SJSA1 (cell line): ENCODE measurements around the gene TMEM207. TPM values are rescaled to one million over a fixed set of nuclear protein-coding genes. Genes with fewer than 3 reads are reported as not detected.

ENCODE experiments used
- DNase-seq, 2 experiments: peaks; one replicate each; pipeline ENCODE4 v3.0.0-alpha.2; 2015 to 2020; ENCODE audit warnings: low spot score in 2 of 2, low read depth in 1 of 2
- H3K27ac ChIP-seq: fragments of 250-450 bp; sonication (Bioruptor Pico); 2 replicates; pipeline ENCODE4 v1.5.1; 2020; ENCODE audit warnings: mild to moderate bottlenecking, moderate library complexity
- H3K27me3 ChIP-seq: fragments of 250-450 bp; sonication (Bioruptor Pico); replicated peaks from 2 replicates; pipeline ENCODE4 v1.5.1; 2020; ENCODE audit warnings: mild to moderate bottlenecking, moderate library complexity
- H3K36me3 ChIP-seq: fragments of 250-450 bp; sonication (Bioruptor Pico); 2 replicates; pipeline ENCODE4 v1.5.1; 2020; ENCODE audit warnings: mild to moderate bottlenecking
- H3K4me1 ChIP-seq: fragments of 250-450 bp; sonication (Bioruptor Pico); replicated peaks from 2 replicates; pipeline ENCODE4 v1.6.1; 2021; ENCODE audit warnings: mild to moderate bottlenecking
- H3K4me3 ChIP-seq: fragments of 250-450 bp; sonication (Bioruptor Pico); 2 replicates; pipeline ENCODE4 v1.5.1; 2020; ENCODE audit warnings: mild to moderate bottlenecking
- H3K9me3 ChIP-seq: fragments of 250-450 bp; sonication (Bioruptor Pico); replicated peaks from 2 replicates; pipeline ENCODE4 v1.5.1; 2020; ENCODE audit warnings: mild to moderate bottlenecking
- total RNA-seq: library from RNA; depleted of rRNA; stranded (reverse); fragments of >200 nt; shearing (Covaris generic); gene quantifications from 2 replicates; pipeline ENCODE4 v1.2.3, GENCODE V29; 2014; rRNA removed

The TMEM207 gene
- total RNA-seq: not detected in 2 replicates

- Histone ChIP-seq H3K27ac (no peak within 1 kb of the TSS), H3K27me3 (no peaks in the 10 kb centered on the region), H3K36me3 (no peaks in the 10 kb centered on the region), H3K4me3 (no peak within 1 kb of the TSS), H3K9me3 (no peaks in the 10 kb centered on the region), H3K4me1 (no peaks in the 10 kb centered on the region)
- DNase-seq: no peak
These were observed at the start of gene TMEM207 for GRCh38 chr3:190449801-190450200. Gene TMEM207, minus strand, starts transcription at chr3:190449901. Its CDS starts 92 bp downstream, at chr3:190449809.

- no peak for DNase-seq
- no peak overlapping the region for H3K4me3 ChIP-seq
- no peaks in the 10 kb centered on the region for H3K27me3 ChIP-seq
- no peaks in the 10 kb centered on the region for H3K36me3 ChIP-seq
- no peaks in the 10 kb centered on the region for H3K9me3 ChIP-seq
- H3K27ac ChIP-seq: no peak overlapping the region
- H3K4me1 ChIP-seq: no peaks in the 10 kb centered on the region
These were observed 49.4 kb upstream of the TMEM207 start for GRCh38 chr3:190499122-190499521.

- Histone ChIP-seq H3K27me3 (no peaks in the 10 kb centered on the region), H3K4me3 (no peak overlapping the region), H3K27ac (no peak overlapping the region), H3K9me3 (no peaks in the 10 kb centered on the region), H3K36me3 (no peaks in the 10 kb centered on the region), H3K4me1 (no peaks in the 10 kb centered on the region)
- no peak for DNase-seq
These were observed 48.6 kb upstream of the TMEM207 start for GRCh38 chr3:190498293-190498692.

GRCh38 chr3:190497811-190498210 is 48.1 kb upstream of the TMEM207 start:
- no peaks in the 10 kb centered on the region for H3K36me3 ChIP-seq
- no peak overlapping the region for H3K27ac ChIP-seq
- H3K9me3 ChIP-seq: no peaks in the 10 kb centered on the region
- no peaks in the 10 kb centered on the region for H3K4me1 ChIP-seq
- DNase-seq: no peak
- H3K4me3 ChIP-seq: no peak overlapping the region
- no peaks in the 10 kb centered on the region for H3K27me3 ChIP-seq

GRCh38 chr3:190496859-190497258 is 47.2 kb upstream of the TMEM207 start:
- no peaks in the 10 kb centered on the region for H3K27me3 ChIP-seq
- H3K9me3 ChIP-seq: no peaks in the 10 kb centered on the region
- no peaks in the 10 kb centered on the region for H3K36me3 ChIP-seq
- no peaks in the 10 kb centered on the region for H3K4me1 ChIP-seq
- no peak for DNase-seq
- H3K4me3 ChIP-seq: no peak overlapping the region
- H3K27ac ChIP-seq: no peak overlapping the region

GRCh38 chr3:190495796-190496195 is 46.1 kb upstream of the TMEM207 start:
- Histone ChIP-seq H3K9me3 (no peaks in the 10 kb centered on the region), H3K27me3 (no peaks in the 10 kb centered on the region), H3K4me3 (no peak overlapping the region), H3K27ac (no peak overlapping the region), H3K36me3 (no peaks in the 10 kb centered on the region), H3K4me1 (no peaks in the 10 kb centered on the region)
- no peak for DNase-seq

- Histone ChIP-seq H3K9me3 (no peaks in the 10 kb centered on the region), H3K4me1 (no peaks in the 10 kb centered on the region), H3K27ac (no peak overlapping the region), H3K4me3 (no peak overlapping the region), H3K36me3 (no peaks in the 10 kb centered on the region), H3K27me3 (no peaks in the 10 kb centered on the region)
- DNase-seq: no peak
These were observed 45.7 kb upstream of the TMEM207 start for GRCh38 chr3:190495354-190495753.

- H3K4me1 ChIP-seq: no peaks in the 10 kb centered on the region
- H3K4me3 ChIP-seq: no peak overlapping the region
- no peaks in the 10 kb centered on the region for H3K9me3 ChIP-seq
- H3K27me3 ChIP-seq: no peaks in the 10 kb centered on the region
- H3K27ac ChIP-seq: no peak overlapping the region
- no peak for DNase-seq
- no peaks in the 10 kb centered on the region for H3K36me3 ChIP-seq
These were observed 45.2 kb upstream of the TMEM207 start for GRCh38 chr3:190494907-190495306.

- Histone ChIP-seq H3K27me3 (no peaks in the 10 kb centered on the region), H3K4me3 (no peak overlapping the region), H3K27ac (no peak overlapping the region), H3K4me1 (no peaks in the 10 kb centered on the region), H3K36me3 (no peaks in the 10 kb centered on the region), H3K9me3 (no peaks in the 10 kb centered on the region)
- no peak for DNase-seq
These were observed 43.3 kb upstream of the TMEM207 start for GRCh38 chr3:190492966-190493365.

- Histone ChIP-seq H3K36me3 (no peaks in the 10 kb centered on the region), H3K27ac (no peak overlapping the region), H3K27me3 (no peaks in the 10 kb centered on the region), H3K4me3 (no peak overlapping the region), H3K9me3 (no peaks in the 10 kb centered on the region), H3K4me1 (no peaks in the 10 kb centered on the region)
- DNase-seq: no peak
These were observed 42.4 kb upstream of the TMEM207 start for GRCh38 chr3:190492129-190492528.

GRCh38 chr3:190491533-190492054 is 41.9 kb upstream of the TMEM207 start:
- Histone ChIP-seq H3K27ac (no peak overlapping the region), H3K27me3 (no peaks in the 10 kb centered on the region), H3K4me3 (no peak overlapping the region), H3K9me3 (no peaks in the 10 kb centered on the region), H3K36me3 (no peaks in the 10 kb centered on the region), H3K4me1 (no peaks in the 10 kb centered on the region)
- no peak for DNase-seq

- no peaks in the 10 kb centered on the region for H3K36me3 ChIP-seq
- no peaks in the 10 kb centered on the region; the same call in 1 of the 2 replicates for H3K27me3 ChIP-seq
- H3K27ac ChIP-seq: no peak overlapping the region
- no peak for DNase-seq
- H3K4me1 ChIP-seq: no peaks in the 10 kb centered on the region
- no peak overlapping the region for H3K4me3 ChIP-seq
- no peaks in the 10 kb centered on the region for H3K9me3 ChIP-seq
These were observed 37.4 kb upstream of the TMEM207 start for GRCh38 chr3:190486908-190487607.

GRCh38 chr3:190486533-190486864 is 36.8 kb upstream of the TMEM207 start:
- Histone ChIP-seq H3K9me3 (no peaks in the 10 kb centered on the region), H3K4me1 (no peaks in the 10 kb centered on the region), H3K4me3 (no peak overlapping the region), H3K27me3 (no peaks in the 10 kb centered on the region; the same call in 1 of the 2 replicates), H3K36me3 (no peaks in the 10 kb centered on the region), H3K27ac (no peak overlapping the region)
- no peak for DNase-seq

GRCh38 chr3:190485830-190486532 is 36.3 kb upstream of the TMEM207 start:
- Histone ChIP-seq H3K27ac (no peak overlapping the region), H3K9me3 (no peaks in the 10 kb centered on the region), H3K4me3 (no peak overlapping the region), H3K4me1 (no peaks in the 10 kb centered on the region), H3K36me3 (no peaks in the 10 kb centered on the region), H3K27me3 (no peaks in the 10 kb centered on the region; the same call in 1 of the 2 replicates)
- peak in 1 of 2 experiments; percentile 5 for DNase-seq
